Kidney epithelial cell (primary cell): ENCODE data around the gene BLZF1. TPM values are rescaled to one million over a fixed set of nuclear protein-coding genes. Genes with fewer than 3 reads are reported as not detected.
"Not testable (repeated sequence)": the region's sequence is repeated elsewhere in the genome, so short reads cannot be mapped to it uniquely, and the experiment has no call there.

Experiments
- DNase-seq: peaks from one replicate; pipeline ENCODE4 v3.0.0-alpha.2; 2010; ENCODE audit warnings: low read depth
- H3K27me3 ChIP-seq: 2 replicates; pipeline ENCODE4 v1.6.0; 2011; ENCODE audit warnings: low read length; ENCODE audit not compliant: control insufficient read depth, insufficient read depth
- H3K36me3 ChIP-seq: 2 replicates; pipeline ENCODE4 v1.5.1; 2011; ENCODE audit warnings: low read length; ENCODE audit not compliant: control insufficient read depth, insufficient read depth
- H3K4me3 ChIP-seq: 2 replicates; pipeline ENCODE4 v1.5.1; 2011; ENCODE audit warnings: low read depth, mild to moderate bottlenecking, control low read depth, low read length
- CTCF ChIP-seq: IDR thresholded peaks from 2 replicates; pipeline ENCODE4 v1.5.1; 2011; ENCODE audit warnings: mild to moderate bottlenecking, moderate library complexity, low read length, control low read depth, inconsistent platforms; ENCODE audit not compliant: insufficient read depth, poor library complexity, severe bottlenecking
- total RNA-seq: library from RNA; depleted of rRNA; stranded (reverse); fragments of >200 nt; gene quantifications from 2 replicates; pipeline ENCODE4 v1.2.3, GENCODE V29; 2015

BLZF1 gene
- total RNA-seq, 1 donor from 2014 or later = 33.0 TPM

GRCh38 chr1:169387399-169387798, 19.4 kb downstream of the BLZF1 start:
- Histone ChIP-seq H3K4me3 (no peak overlapping the region), H3K27me3 (no peaks in the 10 kb centered on the region), H3K36me3 (no peaks in the 10 kb centered on the region)
- TF ChIP-seq CTCF = no peak
- DNase-seq = no peak

DNA sequence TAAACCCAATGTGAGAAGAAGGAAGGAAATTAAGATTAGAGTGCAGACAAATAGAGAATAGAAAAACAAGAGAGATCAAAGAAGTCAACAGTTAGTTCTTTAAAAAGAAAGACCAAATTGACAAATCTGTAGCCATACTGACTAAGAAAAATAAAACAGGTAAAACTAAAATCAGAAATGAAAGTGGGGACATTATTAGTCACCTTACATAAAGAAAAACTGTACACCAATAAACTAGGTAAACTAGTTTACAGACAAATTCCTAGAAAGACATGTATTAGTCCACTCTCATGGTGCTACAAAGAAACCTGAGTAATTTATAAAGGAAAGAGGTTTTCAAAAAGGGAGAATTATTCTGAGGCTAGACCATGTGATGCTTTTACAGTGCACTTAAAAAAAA, 22.3 kb downstream of the BLZF1 start:
- no peak for DNase-seq
- Histone ChIP-seq H3K36me3 (no peaks in the 10 kb centered on the region), H3K4me3 (no peak overlapping the region), H3K27me3 (no peaks in the 10 kb centered on the region)
- no peak for TF ChIP-seq CTCF

- no peak overlapping the region for H3K4me3 ChIP-seq
- no peak for DNase-seq
- H3K27me3 ChIP-seq = no peaks in the 10 kb centered on the region
- no peak for TF ChIP-seq CTCF
- no peaks in the 10 kb centered on the region for H3K36me3 ChIP-seq
These were observed 24.4 kb downstream of the BLZF1 start for GRCh38 chr1:169392406-169392805.

- no peak for DNase-seq
- Histone ChIP-seq H3K36me3 (no peaks in the 10 kb centered on the region), H3K27me3 (no peaks in the 10 kb centered on the region), H3K4me3 (no peak overlapping the region)
- no peak for TF ChIP-seq CTCF
These were observed 28.0 kb downstream of the BLZF1 start for GRCh38 chr1:169395955-169396354.

DNA sequence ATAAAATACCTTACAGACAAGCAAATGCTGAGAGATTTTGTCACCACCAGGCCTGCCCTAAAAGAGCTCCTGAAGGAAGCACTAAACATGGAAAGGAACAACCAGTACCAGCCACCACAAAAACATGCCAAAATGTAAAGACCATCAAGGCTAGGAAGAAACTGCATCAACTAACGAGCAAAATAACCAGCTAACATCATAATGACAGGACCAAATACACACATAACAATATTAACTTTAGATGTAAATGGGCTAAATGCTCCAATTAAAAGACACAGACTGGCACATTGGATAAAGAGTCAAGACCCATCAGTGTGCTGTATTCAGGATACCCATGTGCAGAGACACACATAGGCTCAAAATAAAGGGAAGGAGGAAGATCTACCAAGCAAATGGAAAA, 34.6 kb downstream of the BLZF1 start:
- not testable (repeated sequence) for H3K36me3 ChIP-seq, H3K27me3 ChIP-seq, DNase-seq, H3K4me3 ChIP-seq

DNA sequence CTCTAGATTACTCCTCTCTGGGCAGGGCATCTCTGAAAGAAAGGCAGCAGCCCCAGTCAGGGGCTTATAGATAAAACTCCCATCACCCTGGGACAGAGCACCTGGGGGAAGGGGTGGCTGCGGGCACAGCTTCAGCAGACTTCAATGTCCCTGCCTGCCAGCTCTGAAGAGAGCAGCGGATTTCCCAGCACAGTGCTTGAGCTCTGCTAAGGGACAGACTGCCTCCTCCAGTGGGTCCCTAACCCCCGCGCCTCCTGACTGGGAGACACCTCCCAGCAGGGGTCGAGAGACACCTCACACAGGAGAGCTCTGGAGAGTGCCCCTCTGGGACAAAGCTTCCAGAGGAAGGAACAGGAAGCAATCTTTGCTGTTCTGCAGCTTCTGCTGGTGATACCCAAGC, 40.3 kb downstream of the BLZF1 start:
- DNase-seq, H3K36me3 ChIP-seq, H3K4me3 ChIP-seq, H3K27me3 ChIP-seq: not testable (repeated sequence)

DNA sequence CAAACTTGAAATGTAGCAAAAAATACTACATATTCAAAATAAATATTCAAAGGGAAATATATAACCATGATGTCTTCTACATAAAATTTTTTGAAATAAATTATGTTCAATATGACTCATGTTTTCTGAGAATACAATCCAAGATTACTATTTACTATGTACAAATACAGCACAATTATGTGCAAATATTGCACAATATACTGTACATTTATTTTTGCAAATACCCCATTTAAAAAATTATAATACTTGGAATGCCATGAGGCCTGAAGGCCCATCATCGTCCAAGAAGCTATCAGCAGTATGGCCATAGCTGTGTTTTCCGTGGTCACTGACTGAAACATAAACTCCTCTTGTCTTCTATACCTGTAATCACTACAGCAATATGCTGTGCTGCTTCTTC, 47.0 kb downstream of the BLZF1 start:
- Histone ChIP-seq H3K4me3 (no peak overlapping the region), H3K36me3 (no peaks in the 10 kb centered on the region), H3K27me3 (no peaks in the 10 kb centered on the region)
- no peak for TF ChIP-seq CTCF
- DNase-seq = no peak
